Astrocyte (in vitro differentiated cells and primary cell): Measurements from ENCODE around the gene PRKAR2B.

Experiments
- EZH2 ChIP-seq: IDR thresholded peaks from 2 replicates; pipeline ENCODE4 v1.6.1; 2012; ENCODE audit warnings: mild to moderate bottlenecking, low read length, inconsistent platforms; ENCODE audit not compliant: insufficient read depth
- TF ChIP-seq, protein P1 (sequence below): IDR thresholded peaks from 2 replicates; pipeline ENCODE4 v1.5.1; 2011; ENCODE audit warnings: low read depth, mild to moderate bottlenecking, inconsistent platforms, low read length, moderate library complexity; ENCODE audit not compliant: insufficient read depth

GRCh38 chr7:107048783-107049418, 4.4 kb downstream of the PRKAR2B start:
- TF ChIP-seq, protein P1, sequence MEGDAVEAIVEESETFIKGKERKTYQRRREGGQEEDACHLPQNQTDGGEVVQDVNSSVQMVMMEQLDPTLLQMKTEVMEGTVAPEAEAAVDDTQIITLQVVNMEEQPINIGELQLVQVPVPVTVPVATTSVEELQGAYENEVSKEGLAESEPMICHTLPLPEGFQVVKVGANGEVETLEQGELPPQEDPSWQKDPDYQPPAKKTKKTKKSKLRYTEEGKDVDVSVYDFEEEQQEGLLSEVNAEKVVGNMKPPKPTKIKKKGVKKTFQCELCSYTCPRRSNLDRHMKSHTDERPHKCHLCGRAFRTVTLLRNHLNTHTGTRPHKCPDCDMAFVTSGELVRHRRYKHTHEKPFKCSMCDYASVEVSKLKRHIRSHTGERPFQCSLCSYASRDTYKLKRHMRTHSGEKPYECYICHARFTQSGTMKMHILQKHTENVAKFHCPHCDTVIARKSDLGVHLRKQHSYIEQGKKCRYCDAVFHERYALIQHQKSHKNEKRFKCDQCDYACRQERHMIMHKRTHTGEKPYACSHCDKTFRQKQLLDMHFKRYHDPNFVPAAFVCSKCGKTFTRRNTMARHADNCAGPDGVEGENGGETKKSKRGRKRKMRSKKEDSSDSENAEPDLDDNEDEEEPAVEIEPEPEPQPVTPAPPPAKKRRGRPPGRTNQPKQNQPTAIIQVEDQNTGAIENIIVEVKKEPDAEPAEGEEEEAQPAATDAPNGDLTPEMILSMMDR: no peak
- no peak for TF ChIP-seq EZH2
